ENCODE data around the gene PPP2R2D.

The PPP2R2D gene

GRCh38 chr10:131890276-131891195, 10.3 kb upstream of the PPP2R2D start:
- no peak for DNase-seq

DNA sequence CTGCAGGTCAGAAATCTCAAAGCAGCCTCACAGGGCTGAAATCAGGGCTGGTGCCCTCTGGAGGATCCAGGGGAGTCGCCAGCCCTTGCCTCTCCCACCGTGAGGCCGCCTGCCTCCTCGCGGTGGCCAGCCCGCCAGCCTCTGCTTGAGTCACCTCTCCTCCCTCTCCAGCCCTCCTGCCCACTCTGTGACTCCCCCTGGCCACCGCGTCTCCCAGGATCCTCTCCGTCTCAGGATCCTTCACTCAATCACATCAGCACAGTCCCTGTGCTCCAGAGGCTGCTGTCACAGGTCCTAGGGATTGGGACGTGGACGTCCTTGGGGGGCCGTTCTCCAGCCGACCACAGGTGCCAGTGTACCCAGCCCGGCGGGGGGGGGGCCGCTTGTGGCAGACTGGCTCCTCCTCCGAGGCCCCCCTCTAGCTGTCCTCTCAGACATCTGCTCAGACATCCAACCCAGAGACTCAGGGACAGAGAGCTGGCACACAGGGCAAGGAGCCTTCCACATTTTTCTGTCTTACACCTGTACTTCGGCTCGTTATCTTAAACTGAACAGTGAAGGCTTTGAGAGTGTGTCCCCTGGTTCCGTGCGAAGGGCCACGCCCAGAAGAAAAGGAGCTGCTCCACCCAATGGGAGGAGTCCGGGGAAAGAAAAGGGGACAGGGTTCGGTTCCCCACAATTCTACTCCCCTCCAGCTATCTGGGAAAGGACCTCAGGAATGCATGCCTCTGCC, 9.4 kb upstream of the PPP2R2D start:
- no peak for DNase-seq

- DNase-seq: no peak
These were observed 8.6 kb upstream of the PPP2R2D start for GRCh38 chr10:131891929-131892805.

GRCh38 chr10:131892806-131893675, 7.8 kb upstream of the PPP2R2D start:
- DNase-seq: no peak

DNA sequence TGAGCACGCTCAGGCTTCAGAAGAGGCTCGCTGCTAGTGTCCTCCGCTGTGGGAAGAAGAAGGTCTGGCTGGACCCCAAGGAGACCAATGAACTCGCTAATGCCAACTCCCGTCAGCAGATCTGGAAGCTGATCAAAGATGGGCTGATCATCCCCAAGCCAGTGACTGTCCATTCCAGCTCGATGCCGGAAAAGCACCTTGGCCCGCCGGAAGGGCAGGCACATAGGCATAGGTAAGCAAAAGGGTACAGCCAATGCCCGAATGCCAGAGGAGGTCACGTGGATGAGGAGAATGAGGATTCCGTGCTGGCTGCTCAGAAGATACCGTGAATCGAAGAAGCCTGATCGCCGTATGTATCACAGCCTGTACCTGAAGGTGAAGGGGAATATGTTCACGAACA, 5.7 kb upstream of the PPP2R2D start:
- DNase-seq: no peak

GRCh38 chr10:131896403-131896802, 4.4 kb upstream of the PPP2R2D start:
- no peak for DNase-seq

- DNase-seq: no peak
These were observed 3.4 kb upstream of the PPP2R2D start for GRCh38 chr10:131897297-131897899.

GRCh38 chr10:131898061-131898460, 2.7 kb upstream of the PPP2R2D start:
- DNase-seq: no peak

GRCh38 chr10:131898713-131899112, 2.1 kb upstream of the PPP2R2D start:
- no peak for DNase-seq

GRCh38 chr10:131899116-131899690, 1.6 kb upstream of the PPP2R2D start:
- DNase-seq: no peak

- DNase-seq: no peak
These were observed 986 bp upstream of the PPP2R2D start for GRCh38 chr10:131899695-131900349.

GRCh38 chr10:131901181-131901829, 497 bp downstream of the PPP2R2D start:
- DNase-seq: no peak

DNA sequence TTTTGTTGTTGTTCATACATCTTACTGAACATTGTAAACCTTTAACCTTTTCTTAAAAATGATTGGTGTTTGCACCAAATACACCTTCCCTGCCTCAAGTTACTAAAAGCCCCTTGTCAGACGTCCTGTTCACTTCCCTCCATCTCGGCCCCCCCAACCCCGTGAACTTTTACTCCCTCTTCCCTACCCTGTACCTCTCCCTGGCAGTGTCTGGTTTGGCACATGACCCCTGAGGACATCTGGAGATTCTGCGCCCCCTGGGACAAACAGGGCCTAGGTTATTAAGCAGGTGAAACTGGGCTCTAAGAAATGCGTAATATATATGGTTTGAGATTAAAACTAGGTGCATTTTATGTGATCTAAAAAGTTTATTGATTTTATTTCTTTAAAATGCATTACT, 1.4 kb downstream of the PPP2R2D start:
- DNase-seq: no peak

DNA sequence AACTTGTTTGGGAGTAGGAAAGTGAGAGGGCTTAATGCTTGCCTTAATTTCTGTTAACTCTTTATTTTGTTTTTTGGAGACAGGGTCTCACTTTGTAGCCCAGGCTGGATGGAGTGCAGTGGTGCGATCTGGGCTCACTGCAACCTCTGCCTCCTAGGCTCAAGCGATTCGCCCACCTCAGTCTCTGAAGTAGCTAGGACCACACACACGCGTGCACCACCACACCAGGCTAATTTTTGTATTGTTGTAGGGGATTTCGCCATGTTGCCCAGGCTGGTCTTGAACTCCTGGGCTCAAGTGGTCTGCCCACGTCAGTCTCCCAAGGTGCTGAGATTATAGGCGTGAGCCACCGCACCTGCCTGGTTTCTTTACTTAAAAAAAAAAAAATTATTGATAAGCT, 1.9 kb downstream of the PPP2R2D start:
- DNase-seq: no peak

DNA sequence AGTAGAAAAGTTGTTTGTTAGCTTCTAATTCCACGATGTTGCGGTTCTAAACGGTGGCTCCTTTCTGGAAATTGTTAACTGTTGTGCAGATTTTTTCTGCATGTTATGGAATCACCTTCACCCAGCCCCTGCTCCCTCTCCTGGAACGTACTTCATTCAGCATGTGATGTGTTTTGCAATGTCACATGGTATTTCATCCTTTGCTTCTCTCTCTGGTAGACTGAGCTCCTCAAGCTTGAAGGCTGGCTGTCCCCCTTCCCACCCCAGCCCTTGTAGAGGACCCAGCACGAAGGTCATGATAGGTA, 4.4 kb downstream of the PPP2R2D start:
- DNase-seq: no peak

DNA sequence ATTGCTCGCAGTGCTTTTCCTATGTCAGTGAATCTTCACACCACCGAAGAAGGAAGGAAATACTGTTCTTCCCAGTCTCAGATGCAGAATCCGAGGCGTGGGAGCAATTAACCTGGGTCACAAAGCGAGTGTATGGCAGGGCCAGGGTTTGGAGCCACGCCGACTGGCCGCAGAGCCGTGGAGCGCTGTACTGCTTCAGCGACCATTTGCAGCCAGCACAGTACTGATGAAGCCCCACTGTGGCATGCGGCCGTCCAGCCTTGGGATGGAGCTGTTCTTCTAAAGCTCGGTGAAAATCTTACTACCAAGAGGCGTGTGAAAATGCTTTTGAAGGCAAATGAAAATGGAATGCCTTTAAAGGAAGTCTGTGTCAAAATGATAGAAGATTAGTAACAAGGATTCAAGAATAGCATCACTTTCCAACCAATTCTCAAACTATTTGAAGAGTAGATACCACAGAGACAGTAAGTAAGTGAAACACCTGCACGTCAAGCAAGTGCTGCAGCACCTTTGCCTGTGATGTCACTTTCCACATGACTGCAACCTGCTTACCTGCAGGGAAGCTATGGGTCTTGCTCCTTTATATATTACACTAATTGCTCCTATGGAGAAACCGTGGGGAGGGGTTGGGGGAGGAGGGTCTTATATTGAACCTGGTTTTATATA, 4.9 kb downstream of the PPP2R2D start:
- no peak for DNase-seq

DNA sequence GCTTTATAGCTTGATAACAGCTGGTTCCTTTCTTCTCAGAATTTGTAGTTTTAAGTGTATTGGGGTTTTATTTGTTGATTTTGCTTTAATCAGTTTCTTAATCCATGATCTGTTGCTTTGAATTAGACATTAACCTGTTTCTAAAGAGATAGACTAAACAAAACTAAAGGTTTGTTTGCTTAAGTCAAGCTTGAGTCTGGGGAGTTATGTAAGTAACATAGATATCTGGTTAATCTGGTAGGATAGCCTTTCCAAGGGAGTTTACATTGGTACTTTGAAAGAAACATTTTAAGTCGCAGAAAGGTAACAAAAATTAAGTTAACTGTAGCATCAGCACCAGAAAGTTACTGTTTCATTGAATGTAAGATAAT, 5.4 kb downstream of the PPP2R2D start:
- DNase-seq: no peak

GRCh38 chr10:131907679-131908078, 6.9 kb downstream of the PPP2R2D start:
- DNase-seq: no peak

DNA sequence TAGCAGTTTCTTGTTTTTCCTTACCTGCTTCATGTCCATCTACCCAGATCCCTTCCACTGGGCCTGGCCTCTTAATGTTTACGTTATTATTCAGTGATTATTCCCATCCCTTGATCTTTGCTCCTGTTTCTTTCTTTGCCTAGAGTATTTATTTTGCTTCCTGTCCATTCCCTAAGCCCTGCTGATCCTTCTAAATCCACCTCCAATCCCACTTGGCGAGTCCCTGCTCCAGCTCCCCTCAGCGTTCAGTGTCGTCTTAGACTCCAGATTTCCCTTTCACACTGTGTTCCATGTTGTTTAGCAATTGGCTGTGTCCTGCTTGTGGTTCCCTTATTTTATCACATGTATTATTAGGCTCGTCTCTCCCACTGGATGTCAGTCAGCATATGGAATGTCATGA, 7.3 kb downstream of the PPP2R2D start:
- DNase-seq: no peak

Measured in NCI-H1930 (cell line).